ENCODE measurements around the gene MRAP2.

GRCh38 chr6:84135291-84135690 is 101.7 kb downstream of the MRAP2 start:
- TF ChIP-seq GATA2 (IDR thresholded peaks at IDR 0.05; ENCODE audit: low read depth, low read length) (no peak), GATA3 (IDR thresholded peaks at IDR 0.05; ENCODE audit: low read depth, low read length) (no peak)

Data from SH-SY5Y (cell line).